ENCODE results near the gene TEX44. TPM values are rescaled to one million over a fixed set of nuclear protein-coding genes. Genes with fewer than 3 reads are reported as not detected.
"Not testable (repeated sequence)": the region's sequence is repeated elsewhere in the genome, so short reads cannot be mapped to it uniquely, and the experiment has no call there.

Gene TEX44
- total RNA-seq, 3 donors from 2014 or later (not counting 1 experiment from before 2014, with no cell fraction given), result not detected

DNA sequence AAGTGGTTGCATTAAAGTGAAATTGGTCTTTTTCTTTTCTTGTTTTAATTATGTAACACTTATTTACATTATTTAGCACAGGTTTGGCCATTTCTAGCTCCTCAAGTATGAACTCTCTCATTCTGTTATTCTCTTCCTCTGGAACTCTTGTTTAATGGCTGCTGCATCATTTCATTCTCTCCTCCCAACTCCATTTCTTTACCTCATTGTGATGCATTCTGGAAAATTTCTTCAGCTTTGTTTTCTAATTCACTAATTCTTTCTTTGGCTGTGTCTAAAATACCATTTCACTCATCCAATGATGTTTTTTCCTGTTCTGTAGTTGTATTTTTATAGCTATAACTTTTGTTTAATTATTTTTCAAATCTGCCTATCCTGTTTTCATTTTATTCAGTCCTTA lies 39.9 kb upstream of the TEX44 start:
- H3K36me3 Mint-ChIP-seq, result peaks cover 14% of the 10 kb centered on the region
- H3K27me3 ChIP-seq (ENCODE audit: control insufficient read depth, insufficient read depth, low read length), result no peaks in the 10 kb centered on the region
- H3K4me3 Mint-ChIP-seq, result no peak overlapping the region
- no peaks in the 10 kb centered on the region for H3K27me3 Mint-ChIP-seq (ENCODE audit: low read depth in 2 of 2)
- peak overlapping the region; percentile 90 to 100 for H3K27ac Mint-ChIP-seq
- no peak overlapping the region for H3K4me3 ChIP-seq (ENCODE audit: low read length)
- intact Hi-C loops (cut with micrococcal nuclease), result no loop called here
- peaks cover 65 to 70% of the 10 kb centered on the region in 2 donors for H3K4me1 Mint-ChIP-seq
- no peaks in the 10 kb centered on the region for H3K36me3 ChIP-seq (ENCODE audit: control insufficient read depth, insufficient read depth, low read length)
- peaks cover 76% of the 10 kb centered on the region for H3K4me1 ChIP-seq (ENCODE audit: control insufficient read depth, insufficient read depth, low read length)
- H3K9me3 Mint-ChIP-seq, result peaks cover 2 to 9% of the 10 kb centered on the region in 2 donors
- TF ChIP-seq, protein P1, sequence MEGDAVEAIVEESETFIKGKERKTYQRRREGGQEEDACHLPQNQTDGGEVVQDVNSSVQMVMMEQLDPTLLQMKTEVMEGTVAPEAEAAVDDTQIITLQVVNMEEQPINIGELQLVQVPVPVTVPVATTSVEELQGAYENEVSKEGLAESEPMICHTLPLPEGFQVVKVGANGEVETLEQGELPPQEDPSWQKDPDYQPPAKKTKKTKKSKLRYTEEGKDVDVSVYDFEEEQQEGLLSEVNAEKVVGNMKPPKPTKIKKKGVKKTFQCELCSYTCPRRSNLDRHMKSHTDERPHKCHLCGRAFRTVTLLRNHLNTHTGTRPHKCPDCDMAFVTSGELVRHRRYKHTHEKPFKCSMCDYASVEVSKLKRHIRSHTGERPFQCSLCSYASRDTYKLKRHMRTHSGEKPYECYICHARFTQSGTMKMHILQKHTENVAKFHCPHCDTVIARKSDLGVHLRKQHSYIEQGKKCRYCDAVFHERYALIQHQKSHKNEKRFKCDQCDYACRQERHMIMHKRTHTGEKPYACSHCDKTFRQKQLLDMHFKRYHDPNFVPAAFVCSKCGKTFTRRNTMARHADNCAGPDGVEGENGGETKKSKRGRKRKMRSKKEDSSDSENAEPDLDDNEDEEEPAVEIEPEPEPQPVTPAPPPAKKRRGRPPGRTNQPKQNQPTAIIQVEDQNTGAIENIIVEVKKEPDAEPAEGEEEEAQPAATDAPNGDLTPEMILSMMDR (IDR thresholded peaks at IDR 0.05), result no peak
- H3K27ac ChIP-seq (ENCODE audit: low read length), result no peak overlapping the region
- DNase-seq (no peak), ATAC-seq (no peak)
- no peaks in the 10 kb centered on the region for H3K9me3 ChIP-seq (ENCODE audit: control insufficient read depth, insufficient read depth, low read length)

DNA sequence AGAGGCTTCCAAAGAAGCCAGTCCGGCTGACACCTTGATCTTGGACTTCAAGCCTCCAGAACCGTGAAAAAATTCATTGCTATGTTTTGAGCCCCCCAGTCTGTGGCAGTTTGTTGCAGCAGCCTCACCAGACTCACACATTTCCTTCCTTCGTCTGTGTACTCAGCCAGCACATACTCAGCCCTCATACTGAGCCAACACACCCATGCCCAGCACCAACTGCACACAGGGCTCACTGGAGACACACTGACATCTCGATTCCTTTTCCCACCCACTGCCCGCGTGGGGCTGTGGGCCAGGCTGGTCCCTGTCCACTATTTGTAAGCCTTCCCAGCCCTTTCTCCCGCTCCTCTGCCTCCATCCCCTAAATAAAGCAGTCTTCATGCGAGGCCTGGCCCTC lies 38.3 kb upstream of the TEX44 start:
- Mint-ChIP-seq H3K27me3 (ENCODE audit: low read depth in 2 of 2) (no peaks in the 10 kb centered on the region), H3K9me3 (peaks cover 2 to 9% of the 10 kb centered on the region in 2 donors), H3K4me1 (peaks cover 61% of the 10 kb centered on the region in 2 donors), H3K4me3 (peak overlapping the region; percentile 92), H3K36me3 (peaks cover 14% of the 10 kb centered on the region), H3K27ac (peak overlapping the region; percentile 90 to 100)
- no peaks in the 10 kb centered on the region for H3K9me3 ChIP-seq (ENCODE audit: control insufficient read depth, insufficient read depth, low read length)
- no peaks in the 10 kb centered on the region for H3K27me3 ChIP-seq (ENCODE audit: control insufficient read depth, insufficient read depth, low read length)
- H3K4me3 ChIP-seq (ENCODE audit: low read length), result peak overlapping the region; percentile 41
- DNase-seq, result peak; percentile 31 to 38
- WGBS (ENCODE audit: insufficient coverage), result 10% methylated on average over 8 of the region's 8 CpGs
- peak; percentile 69 to 76 (median 75) for ATAC-seq
- H3K36me3 ChIP-seq (ENCODE audit: control insufficient read depth, insufficient read depth, low read length), result no peaks in the 10 kb centered on the region
- H3K4me1 ChIP-seq (ENCODE audit: control insufficient read depth, insufficient read depth, low read length), result peaks cover 63% of the 10 kb centered on the region
- intact Hi-C loops (cut with micrococcal nuclease), result loop anchor here (1.0 kb wide), 2 partner anchors 9 to 37 kb away; no protein-coding TSS in a partner anchor
- TF ChIP-seq, protein P1 (IDR thresholded peaks at IDR 0.05), result no peak
- peak overlapping the region; percentile 90 for H3K27ac ChIP-seq (ENCODE audit: low read length)

DNA sequence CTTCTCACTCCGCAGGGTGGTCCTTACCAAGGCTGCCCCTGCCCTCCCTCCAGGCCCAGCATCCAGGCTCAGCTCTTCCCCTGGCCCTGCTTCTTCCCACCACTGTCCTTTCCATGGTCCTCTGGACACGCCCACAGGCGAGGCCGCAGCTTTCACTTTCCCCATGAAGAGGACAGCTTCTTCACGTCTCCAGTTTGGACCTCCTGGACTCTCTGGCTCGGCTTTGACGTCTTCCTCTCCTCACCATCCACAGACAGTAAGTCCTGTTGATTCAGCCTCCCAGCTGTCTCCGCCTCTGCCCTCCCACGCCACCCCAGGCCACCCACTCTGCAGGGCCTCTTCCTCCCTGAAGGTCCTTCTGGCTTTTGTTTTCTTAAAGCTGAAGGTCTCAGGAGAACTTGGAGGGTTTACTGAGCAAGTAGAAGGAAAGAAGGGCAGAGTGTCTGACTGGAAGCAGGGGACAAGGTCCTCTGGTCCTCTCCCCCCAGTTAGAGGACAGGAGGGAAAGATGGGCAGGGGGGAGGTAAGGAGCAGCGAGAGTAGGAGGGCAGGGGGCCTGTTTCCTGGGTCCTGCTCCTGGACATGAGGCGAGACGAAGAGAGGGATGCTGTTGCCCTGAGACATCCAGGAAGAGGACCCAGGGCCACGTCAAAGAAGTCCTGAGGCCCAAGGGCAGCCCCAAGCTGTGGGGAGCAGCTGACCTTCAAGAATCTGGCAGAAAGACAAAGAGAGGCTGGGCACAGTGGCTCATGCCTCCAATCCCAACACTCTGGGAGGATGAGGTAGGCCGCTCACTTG lies 37.7 kb upstream of the TEX44 start:
- Histone ChIP-seq H3K27ac (ENCODE audit: low read length) (peak overlapping the region; percentile 90), H3K9me3 (ENCODE audit: control insufficient read depth, insufficient read depth, low read length) (no peaks in the 10 kb centered on the region), H3K36me3 (ENCODE audit: control insufficient read depth, insufficient read depth, low read length) (no peaks in the 10 kb centered on the region), H3K4me3 (ENCODE audit: low read length) (peak overlapping the region; percentile 41), H3K4me1 (ENCODE audit: control insufficient read depth, insufficient read depth, low read length) (peaks cover 57% of the 10 kb centered on the region), H3K27me3 (ENCODE audit: control insufficient read depth, insufficient read depth, low read length) (no peaks in the 10 kb centered on the region)
- 23% methylated on average over 14 of the region's 14 CpGs for WGBS (ENCODE audit: insufficient coverage)
- intact Hi-C loops (cut with micrococcal nuclease), result loop anchor here (1.0 to 5.0 kb wide), 3 partner anchors 10 to 328 kb away; no protein-coding TSS in a partner anchor
- TF ChIP-seq, protein P1 (IDR thresholded peaks at IDR 0.05), result no peak
- Mint-ChIP-seq H3K4me3 (peak overlapping the region; percentile 92), H3K27ac (peak overlapping the region; percentile 90 to 100), H3K27me3 (ENCODE audit: low read depth in 2 of 2) (no peaks in the 10 kb centered on the region), H3K4me1 (peaks cover 55% of the 10 kb centered on the region in 2 donors), H3K36me3 (peaks cover 14% of the 10 kb centered on the region), H3K9me3 (peaks cover 2 to 9% of the 10 kb centered on the region in 2 donors)
- DNase-seq, result peak; percentile 39
- ATAC-seq, result peak; percentile 42 to 56 (median 45)

DNA sequence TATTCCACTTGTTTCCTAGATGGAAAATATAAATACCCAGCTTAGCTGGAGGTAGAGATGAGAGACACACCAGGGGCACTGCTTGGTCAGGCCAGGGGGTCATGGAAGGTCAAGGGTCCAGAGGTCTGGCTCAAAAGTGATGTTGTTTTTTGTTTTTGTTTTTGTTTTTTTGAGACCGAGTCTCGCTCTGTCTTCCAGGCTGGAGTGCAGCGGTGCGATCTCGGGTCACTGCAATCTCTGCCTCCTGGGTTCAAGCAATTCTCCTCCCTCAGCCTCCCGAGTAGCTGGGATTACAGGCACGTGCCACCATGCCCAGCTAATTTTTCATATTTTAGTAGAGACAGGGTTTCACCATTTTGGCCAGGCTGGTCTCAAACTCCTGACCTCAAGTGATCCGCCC lies 36.2 kb upstream of the TEX44 start:
- H3K4me3 ChIP-seq (ENCODE audit: low read length); H3K36me3 ChIP-seq (ENCODE audit: control insufficient read depth, insufficient read depth, low read length); H3K27ac ChIP-seq (ENCODE audit: low read length); DNase-seq; H3K27me3 Mint-ChIP-seq (ENCODE audit: low read depth in 2 of 2); H3K27me3 ChIP-seq (ENCODE audit: control insufficient read depth, insufficient read depth, low read length); H3K9me3 Mint-ChIP-seq; ATAC-seq; H3K9me3 ChIP-seq (ENCODE audit: control insufficient read depth, insufficient read depth, low read length): not testable (repeated sequence)
- intact Hi-C loops (cut with micrococcal nuclease), result loop anchor here (5.0 kb wide), 1 partner anchor 329 kb away; no protein-coding TSS in a partner anchor
- peak overlapping the region; percentile 92 for H3K4me3 Mint-ChIP-seq
- H3K4me1 ChIP-seq (ENCODE audit: control insufficient read depth, insufficient read depth, low read length), result peaks cover 52% of the 10 kb centered on the region
- H3K36me3 Mint-ChIP-seq, result peaks cover 14% of the 10 kb centered on the region
- 94% methylated on average over 8 of the region's 8 CpGs for WGBS (ENCODE audit: insufficient coverage)
- peaks cover 52% of the 10 kb centered on the region in 2 donors for H3K4me1 Mint-ChIP-seq
- peak overlapping the region; percentile 90 to 100 for H3K27ac Mint-ChIP-seq
